Gastrocnemius medialis (tissue), 4 donors: ENCODE results near the gene DHDH.
A peak's percentile ranks its signal among the peaks of the same experiment; 100 is the strongest.

Experiments used
- CTCF ChIP-seq, 5 experiments: fragments of 450-650 bp in 3 of 5; fragments of 200-600 bp in 2 of 5; sonication (generic) in 2 of 5; IDR thresholded peaks in 4 of 5; conservative IDR thresholded peaks in 1 of 5; 1 replicate in 4 of 5; 2 replicates in 1 of 5; pipeline ENCODE4 v1.5.1; 2016 to 2019; ENCODE audit warnings: antibody characterized with exemption in 5 of 5, mild to moderate bottlenecking in 3 of 5, moderate library complexity in 3 of 5
- POLR2A ChIP-seq, 2 donors: fragments of 450-650 bp; IDR thresholded peaks; one replicate each; pipeline ENCODE4 v1.6.1; 2017; ENCODE audit warnings: antibody characterized with exemption in 2 of 2, mild to moderate bottlenecking in 2 of 2, moderate library complexity in 2 of 2

GRCh38 chr19:48975947-48976847 is 42.7 kb downstream of the DHDH start:
- TF ChIP-seq CTCF (IDR thresholded peaks at IDR 0.05 in 4 of 5, conservative IDR thresholded peaks at IDR 0.05 in 1 of 5) (peak in 1 of 5 experiments; percentile 27), POLR2A (IDR thresholded peaks at IDR 0.05) (no peak)
